Activated B cell treated with CpG ODN at 0.5 μM for 24 hours (primary cell): ENCODE measurements around the gene CLCNKA. TPM values are rescaled to one million over a fixed set of nuclear protein-coding genes. Genes with fewer than 3 reads are reported as not detected.
A peak's percentile ranks its signal among the peaks of the same experiment; 100 is the strongest.

Experiments
- ATAC-seq: fragments of 200-7000 bp; cut with Tn5 transposase; one replicate; pipeline ENCODE4 v1.10.0; 2021; ENCODE audit warnings: low read depth, mild to moderate bottlenecking, moderate library complexity
- CTCF ChIA-PET: fragments of 350-600 bp; sonication (Branson Sonifier 250); formaldehyde crosslinking; loops from one replicate; lab custom pipeline; 2021; ENCODE audit warnings: antibody characterized with exemption; lab: Charles Lee
- POLR2A ChIA-PET: fragments of 350-600 bp; sonication (Branson Sonifier 250); formaldehyde crosslinking; loops from one replicate; lab custom pipeline; 2021; ENCODE audit warnings: antibody characterized with exemption; lab: Charles Lee
- DNase-seq: peaks from one replicate; pipeline ENCODE4 v3.0.0; 2022
- H3K27ac Mint-ChIP-seq: one replicate; pipeline ENCODE4 v1.8.0; 2020; ENCODE audit warnings: mixed read lengths
- H3K27me3 Mint-ChIP-seq: one replicate; pipeline ENCODE4 v1.8.0; 2021; ENCODE audit warnings: mixed read lengths
- H3K36me3 Mint-ChIP-seq: one replicate; pipeline ENCODE4 v1.8.0; 2021; ENCODE audit warnings: low read depth, mixed read lengths
- H3K4me1 Mint-ChIP-seq: one replicate; pipeline ENCODE4 v1.8.0; 2021; ENCODE audit warnings: mixed read lengths
- H3K4me3 Mint-ChIP-seq: one replicate; pipeline ENCODE4 v1.8.0; 2020; ENCODE audit warnings: mild to moderate bottlenecking, mixed read lengths
- H3K9me3 Mint-ChIP-seq: one replicate; pipeline ENCODE4 v1.8.0; 2020; ENCODE audit warnings: mixed read lengths
- intact Hi-C: fragments of 100-400 bp; cut with micrococcal nuclease; formaldehyde crosslinking; loops from one replicate; pipeline ENCODE4 v1.15.1; 2024
- total RNA-seq: library from RNA; stranded (reverse); gene quantifications from 2 replicates; pipeline ENCODE4 v1.2.3, GENCODE V29; 2022
- TF ChIP-seq, protein P1 (sequence below): fragments of 200-600 bp; IDR thresholded peaks from one replicate; pipeline ENCODE4 v1.8.0; 2022; ENCODE audit warnings: antibody characterized with exemption, mild to moderate bottlenecking

Gene CLCNKA
- total RNA-seq, 1 donor from 2014 or later, result 0.24 TPM

DNA sequence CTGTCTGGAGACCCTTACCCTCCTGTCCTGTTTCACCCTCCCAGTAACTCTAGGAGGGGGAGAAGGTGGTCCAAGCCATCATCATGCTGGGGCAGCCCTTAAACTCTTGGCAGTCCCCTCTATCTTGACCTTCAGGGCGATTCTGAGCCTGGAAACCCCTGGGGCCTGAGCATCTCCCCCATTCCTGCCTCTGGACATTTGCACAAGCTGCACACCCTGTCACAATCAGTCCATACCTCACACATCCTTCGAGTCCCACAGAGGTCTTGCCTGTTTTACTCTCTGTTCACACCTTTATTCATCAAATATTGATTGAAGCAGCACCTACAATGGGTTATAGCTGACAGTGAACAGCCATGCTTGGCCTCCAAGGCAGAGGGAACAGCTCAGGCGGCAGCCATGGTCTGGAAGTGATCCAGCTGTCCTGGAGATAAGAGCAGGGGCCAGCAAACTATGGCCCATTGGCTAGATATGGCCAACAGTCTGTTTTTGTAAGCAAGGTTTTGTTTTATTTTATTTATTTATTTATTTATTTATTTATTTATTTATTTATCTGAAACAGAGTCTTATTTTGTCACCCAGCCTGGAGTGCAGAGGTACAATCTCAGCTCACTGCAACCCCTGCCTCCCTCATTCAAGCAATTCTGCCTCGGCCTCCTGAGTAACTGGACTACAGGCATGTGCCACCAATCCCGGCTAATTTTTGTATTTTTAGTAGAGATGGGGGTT lies 58.8 kb downstream of the CLCNKA start:
- ATAC-seq, result no peak
- Mint-ChIP-seq H3K36me3 (no peaks in the 10 kb centered on the region), H3K4me1 (peaks cover 6% of the 10 kb centered on the region), H3K27ac (no peak overlapping the region), H3K9me3 (no peaks in the 10 kb centered on the region), H3K4me3 (no peak overlapping the region), H3K27me3 (peaks cover 2% of the 10 kb centered on the region)
- ChIA-PET POLR2A (no interaction called here), CTCF (interaction anchor here (0.6 to 6.7 kb wide), 5 partner anchors 8 to 164 kb away, joined by 3 to 126 read pairs (median 7); no protein-coding TSS in a partner anchor)
- TF ChIP-seq, protein P1, sequence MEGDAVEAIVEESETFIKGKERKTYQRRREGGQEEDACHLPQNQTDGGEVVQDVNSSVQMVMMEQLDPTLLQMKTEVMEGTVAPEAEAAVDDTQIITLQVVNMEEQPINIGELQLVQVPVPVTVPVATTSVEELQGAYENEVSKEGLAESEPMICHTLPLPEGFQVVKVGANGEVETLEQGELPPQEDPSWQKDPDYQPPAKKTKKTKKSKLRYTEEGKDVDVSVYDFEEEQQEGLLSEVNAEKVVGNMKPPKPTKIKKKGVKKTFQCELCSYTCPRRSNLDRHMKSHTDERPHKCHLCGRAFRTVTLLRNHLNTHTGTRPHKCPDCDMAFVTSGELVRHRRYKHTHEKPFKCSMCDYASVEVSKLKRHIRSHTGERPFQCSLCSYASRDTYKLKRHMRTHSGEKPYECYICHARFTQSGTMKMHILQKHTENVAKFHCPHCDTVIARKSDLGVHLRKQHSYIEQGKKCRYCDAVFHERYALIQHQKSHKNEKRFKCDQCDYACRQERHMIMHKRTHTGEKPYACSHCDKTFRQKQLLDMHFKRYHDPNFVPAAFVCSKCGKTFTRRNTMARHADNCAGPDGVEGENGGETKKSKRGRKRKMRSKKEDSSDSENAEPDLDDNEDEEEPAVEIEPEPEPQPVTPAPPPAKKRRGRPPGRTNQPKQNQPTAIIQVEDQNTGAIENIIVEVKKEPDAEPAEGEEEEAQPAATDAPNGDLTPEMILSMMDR, result no peak
- intact Hi-C loops, result no loop called here
- DNase-seq, result no peak

DNA sequence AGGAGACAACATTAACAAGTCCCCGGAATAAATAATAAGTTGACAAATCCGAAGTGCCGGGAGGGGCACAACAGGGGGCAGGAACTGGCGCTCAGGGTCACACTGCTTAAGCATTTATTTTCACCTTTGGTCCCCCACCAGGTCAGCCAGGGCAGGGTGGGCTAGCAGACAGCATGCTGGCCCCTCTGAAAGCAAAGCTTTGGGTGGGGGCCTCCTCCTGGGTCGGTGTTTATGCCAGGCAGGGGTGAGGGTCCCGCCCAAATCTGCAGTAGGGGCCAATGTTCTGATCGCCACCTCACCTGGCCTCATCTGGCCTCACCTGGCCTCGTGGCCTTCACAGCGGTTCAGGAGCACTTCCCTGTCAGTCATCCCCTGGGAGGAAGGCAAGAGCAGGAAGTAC lies 59.8 kb downstream of the CLCNKA start:
- Mint-ChIP-seq H3K9me3 (no peaks in the 10 kb centered on the region), H3K4me1 (peaks cover 6% of the 10 kb centered on the region), H3K36me3 (no peaks in the 10 kb centered on the region), H3K27me3 (peaks cover 2% of the 10 kb centered on the region), H3K27ac (no peak overlapping the region), H3K4me3 (no peak overlapping the region)
- ATAC-seq (no peak), DNase-seq (no peak)
- POLR2A ChIA-PET, result no interaction called here
- intact Hi-C loops, result loop anchor here (2.0 kb wide), 1 partner anchor 869 kb away; no protein-coding TSS in a partner anchor
- CTCF ChIA-PET, result interaction anchor here (0.7 to 6.7 kb wide), 8 partner anchors 8 to 870 kb away, joined by 3 to 126 read pairs (median 6); partner anchors contain the start of gene FAM131C
- TF ChIP-seq, protein P1, result no peak

DNA sequence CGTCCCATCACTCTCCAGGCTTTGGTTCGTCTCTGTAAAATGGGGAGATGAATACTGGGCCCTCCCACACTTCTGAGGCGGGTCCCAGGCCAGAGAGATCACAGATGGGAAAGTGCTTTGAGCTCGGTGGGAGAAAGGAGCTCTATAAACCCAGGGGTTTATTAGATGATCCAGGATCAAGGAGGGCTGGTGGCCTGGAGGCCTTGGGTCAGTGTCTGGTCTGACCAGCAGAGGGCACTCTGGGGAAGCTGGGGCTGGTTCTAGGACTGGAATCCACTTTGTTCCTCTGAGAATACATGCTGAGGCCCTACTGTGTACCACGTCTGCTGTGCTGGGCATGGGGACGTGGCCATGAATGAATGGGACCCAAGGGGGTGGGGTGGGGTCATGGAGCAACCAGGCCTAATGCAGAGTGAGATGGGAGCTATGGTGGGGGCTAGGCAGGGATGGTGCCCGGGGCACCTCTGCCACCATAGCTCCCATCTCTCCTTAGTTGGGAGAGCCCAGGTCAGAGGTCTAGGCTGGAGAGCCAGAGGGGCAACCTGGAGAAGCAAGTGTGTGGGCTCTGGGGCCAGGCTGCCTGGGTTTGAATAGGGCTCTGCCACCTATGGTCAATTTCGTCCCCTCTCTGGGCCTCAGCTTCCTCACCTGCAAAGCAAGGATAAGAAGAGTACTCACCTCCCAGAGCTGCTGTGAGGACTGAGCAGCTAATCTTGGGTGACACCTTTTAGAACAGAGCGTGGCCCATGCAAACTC lies 60.6 kb downstream of the CLCNKA start:
- ChIA-PET POLR2A (interaction anchor here (0.5 to 0.6 kb wide), 2 partner anchors 202 to 273 kb away, joined by 4 to 5 read pairs; no protein-coding TSS in a partner anchor), CTCF (interaction anchor here (0.7 to 6.7 kb wide), 9 partner anchors 9 to 869 kb away, joined by 3 to 126 read pairs (median 6); partner anchors contain the start of gene FAM131C)
- H3K27ac Mint-ChIP-seq, result no peak overlapping the region
- H3K36me3 Mint-ChIP-seq, result no peaks in the 10 kb centered on the region
- H3K27me3 Mint-ChIP-seq, result peaks cover 2% of the 10 kb centered on the region
- no peak overlapping the region for H3K4me3 Mint-ChIP-seq
- no peaks in the 10 kb centered on the region for H3K9me3 Mint-ChIP-seq
- intact Hi-C loops, result loop anchor here (2.0 kb wide), 1 partner anchor 868 kb away; no protein-coding TSS in a partner anchor
- peak; percentile 33 for ATAC-seq
- peaks cover 6% of the 10 kb centered on the region for H3K4me1 Mint-ChIP-seq
- TF ChIP-seq, protein P1, result no peak
- peak; percentile 41 for DNase-seq

DNA sequence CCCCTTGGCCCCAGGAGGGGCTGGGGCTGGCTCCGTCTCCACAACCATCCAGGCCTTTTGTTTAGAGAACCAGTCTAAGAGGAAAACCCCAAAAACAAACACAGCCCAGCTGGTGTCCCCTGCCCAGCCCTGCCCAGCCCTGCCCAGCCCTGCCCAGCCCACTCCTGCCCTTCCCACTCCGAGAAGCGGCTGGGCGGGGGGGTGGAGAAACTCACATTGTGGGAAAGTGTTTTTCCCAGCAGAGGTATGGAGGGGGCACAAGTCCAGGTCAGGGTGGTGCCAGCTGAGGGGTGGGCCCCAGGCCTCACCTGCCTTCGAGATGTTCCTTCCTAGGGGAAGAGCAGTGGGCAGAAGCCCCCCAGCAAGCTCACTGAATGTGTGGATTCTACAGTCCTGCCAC lies 61.6 kb downstream of the CLCNKA start:
- DNase-seq (no peak), ATAC-seq (no peak)
- no peak overlapping the region for H3K27ac Mint-ChIP-seq
- CTCF ChIA-PET, result interaction anchor here (1.6 to 6.7 kb wide), 3 partner anchors 10 to 280 kb away, joined by 4 to 126 read pairs (median 6); partner anchors contain the start of gene FAM131C
- H3K27me3 Mint-ChIP-seq, result peaks cover 2% of the 10 kb centered on the region
- peaks cover 6% of the 10 kb centered on the region for H3K4me1 Mint-ChIP-seq
- POLR2A ChIA-PET, result interaction anchor here (0.6 kb wide), 1 partner anchor 203 kb away, joined by 5 read pairs; no protein-coding TSS in a partner anchor
- H3K4me3 Mint-ChIP-seq, result no peak overlapping the region
- intact Hi-C loops, result loop anchor here (2.0 kb wide), 1 partner anchor 867 kb away; no protein-coding TSS in a partner anchor
- no peaks in the 10 kb centered on the region for H3K36me3 Mint-ChIP-seq
- no peaks in the 10 kb centered on the region for H3K9me3 Mint-ChIP-seq
- TF ChIP-seq, protein P1, result no peak

Other genes with a start within 250 kb of the CLCNKA start
- 1.7 and 1.9 TPM in 2 replicates for gene UQCRHL, start 214.4 kb upstream of the CLCNKA start, total RNA-seq
- 116 and 123 TPM in 2 replicates for gene SPEN, start 174.3 kb upstream of the CLCNKA start, total RNA-seq
- 109 and 121 TPM in 2 replicates for gene ZBTB17, start 45.9 kb upstream of the CLCNKA start, total RNA-seq
- gene SRARP, start 17.8 kb upstream of the CLCNKA start, total RNA-seq, result 0.07 TPM in 1 of 2 replicates, not detected in the other
- gene HSPB7, start 4.0 kb upstream of the CLCNKA start, total RNA-seq, result not detected in 2 replicates
- gene CLCNKB, start 21.7 kb downstream of the CLCNKA start, total RNA-seq, result not detected in 2 replicates
- not detected in 2 replicates for gene FAM131C, start 51.6 kb downstream of the CLCNKA start, total RNA-seq
- gene EPHA2, start 134.0 kb downstream of the CLCNKA start, total RNA-seq, result not detected in 2 replicates
- gene ARHGEF19, start 190.6 kb downstream of the CLCNKA start, total RNA-seq, result 7.6 and 7.7 TPM in 2 replicates
- gene CPLANE2, start 215.1 kb downstream of the CLCNKA start, total RNA-seq, result 5.0 and 5.1 TPM in 2 replicates